PC-9 (cell line): ENCODE measurements around the gene PSMB9. TPM values are rescaled to one million over a fixed set of nuclear protein-coding genes. Genes with fewer than 3 reads are reported as not detected.

ENCODE experiments used
- BruUV-seq: library from RNA; stranded (reverse); fragments of 400-500 nt; replicated peaks from 2 replicates; lab custom pipeline; 2021; lab: Mats Ljungman, UMichigan
- CTCF ChIA-PET: fragments of 300-600 bp; sonication (Branson Sonifier 250); formaldehyde crosslinking; loops from one replicate; lab custom pipeline; 2022; ENCODE audit warnings: antibody characterized with exemption; lab: Charles Lee
- POLR2A ChIA-PET: fragments of 300-600 bp; sonication (Branson Sonifier 250); formaldehyde crosslinking; loops from one replicate; lab custom pipeline; 2022; ENCODE audit warnings: antibody characterized with exemption; ENCODE audit not compliant: unreplicated experiment; lab: Charles Lee
- DNase-seq, 2 experiments: peaks; one replicate each; pipeline versions ENCODE4 v3.0.0 to v3.0.0-alpha.2; 2015 to 2022; ENCODE audit warnings: mixed read lengths in 1 of 2
- H2AFZ ChIP-seq: fragments of 200-600 bp; sonication (generic); 2 replicates; pipeline ENCODE4 v1.8.1; 2017; ENCODE audit warnings: antibody characterized with exemption
- H3F3A ChIP-seq: fragments of 200-600 bp; sonication (generic); 2 replicates; pipeline ENCODE4 v1.8.1; 2017; ENCODE audit warnings: antibody characterized with exemption, mild to moderate bottlenecking, low read depth; ENCODE audit not compliant: insufficient read depth
- H3K27ac ChIP-seq: fragments of 200-600 bp; sonication (generic); 2 replicates; pipeline ENCODE4 v1.6.1; 2016; ENCODE audit warnings: mixed run types
- H3K27me3 ChIP-seq: fragments of 200-600 bp; sonication (generic); 2 replicates; pipeline ENCODE4 v1.6.1; 2016; ENCODE audit warnings: low read depth, mixed run types; ENCODE audit not compliant: insufficient read depth
- H3K36me3 ChIP-seq: fragments of 200-600 bp; sonication (generic); 2 replicates; pipeline ENCODE4 v1.6.1; 2016; ENCODE audit warnings: low read depth, mixed run types
- H3K4me1 ChIP-seq: fragments of 200-600 bp; sonication (generic); replicated peaks from 2 replicates; pipeline ENCODE4 v1.6.1; 2016; ENCODE audit warnings: mixed run types; ENCODE audit not compliant: insufficient read depth
- H3K4me2 ChIP-seq: fragments of 200-600 bp; sonication (generic); 2 replicates; pipeline ENCODE4 v1.6.1; 2017; ENCODE audit warnings: mixed run types
- H3K4me3 ChIP-seq: fragments of 200-600 bp; sonication (generic); 2 replicates; pipeline ENCODE4 v1.6.1; 2016; ENCODE audit warnings: mixed run types
- H3K79me2 ChIP-seq: fragments of 200-600 bp; sonication (generic); 2 replicates; pipeline ENCODE4 v1.6.1; 2017; ENCODE audit warnings: low read depth, mixed run types
- H3K9me2 ChIP-seq: fragments of 200-600 bp; sonication (generic); 2 replicates; pipeline ENCODE4 v1.8.1; 2017; ENCODE audit warnings: mild to moderate bottlenecking; ENCODE audit not compliant: insufficient read depth
- H3K9me3 ChIP-seq: fragments of 200-600 bp; sonication (generic); 2 replicates; pipeline ENCODE4 v1.8.1; 2016; ENCODE audit warnings: low read depth; ENCODE audit not compliant: insufficient read depth
- H4K20me1 ChIP-seq: fragments of 200-600 bp; sonication (generic); 2 replicates; pipeline ENCODE4 v1.8.1; 2017; ENCODE audit not compliant: insufficient read depth
- CTCF ChIP-seq: fragments of 200-600 bp; sonication (generic); conservative IDR thresholded peaks from 2 replicates; pipeline ENCODE4 v1.6.1; 2017; ENCODE audit warnings: mixed run types, antibody characterized with exemption, mild to moderate bottlenecking, moderate library complexity
- EZH2 ChIP-seq: fragments of 200-600 bp; sonication (generic); IDR thresholded peaks from 2 replicates; pipeline ENCODE4 v1.8.0; 2017; ENCODE audit warnings: antibody characterized with exemption, low read depth
- intact Hi-C: fragments of 100-400 bp; cut with micrococcal nuclease; formaldehyde crosslinking; loops from one replicate; pipeline ENCODE4 v1.10.0; 2022; ENCODE audit not compliant: unreplicated experiment
- total RNA-seq: library from RNA; stranded (reverse); gene quantifications from 2 replicates; pipeline ENCODE4 v1.2.3, GENCODE V29; 2021

The PSMB9 gene
- total RNA-seq, 1 experiment from 2014 or later = 37.6 TPM

GRCh38 chr6:32865724-32866443 is 11.9 kb downstream of the PSMB9 start:
- CTCF ChIA-PET = interaction anchor here (0.6 kb wide), 1 partner anchor 295 kb away, joined by 3 read pairs; no protein-coding TSS in a partner anchor
- Histone ChIP-seq H3K27ac (no peak overlapping the region), H3K79me2 (no peaks in the 10 kb centered on the region), H3K4me2 (no peak overlapping the region), H2AFZ (no peak overlapping the region), H3K27me3 (no peaks in the 10 kb centered on the region), H3K9me3 (no peaks in the 10 kb centered on the region), H4K20me1 (no peaks in the 10 kb centered on the region), H3K9me2 (no peaks in the 10 kb centered on the region), H3K4me3 (no peak overlapping the region), H3K4me1 (peaks cover 15% of the 10 kb centered on the region), H3K36me3 (no peaks in the 10 kb centered on the region), H3F3A (peaks cover 12% of the 10 kb centered on the region; the same call in 1 of the 2 replicates)
- BruUV-seq = no TSS peak
- DNase-seq = no peak
- TF ChIP-seq CTCF (no peak), EZH2 (no peak)
- intact Hi-C loops = loop anchor here (5.0 to 10.0 kb wide), 3 partner anchors 71 to 434 kb away; no protein-coding TSS in a partner anchor
- POLR2A ChIA-PET = no interaction called here

- intact Hi-C loops = loop anchor here (5.0 to 10.0 kb wide), 3 partner anchors 72 to 435 kb away; no protein-coding TSS in a partner anchor
- no peaks in the 10 kb centered on the region for H3K27me3 ChIP-seq
- no peak overlapping the region for H2AFZ ChIP-seq
- H4K20me1 ChIP-seq = no peaks in the 10 kb centered on the region
- CTCF ChIA-PET = interaction anchor here (0.6 to 1.3 kb wide), 4 partner anchors 14 to 125 kb away, joined by 3 to 9 read pairs (median 6); partner anchors contain the start of genes TAP1 and TAP2
- no peak overlapping the region for H3K4me3 ChIP-seq
- H3K9me2 ChIP-seq = no peaks in the 10 kb centered on the region
- H3K4me1 ChIP-seq = 0 out of 2 replicates have a peak, but pooled peaks cover 3% of the 10 kb centered on the region
- no peak for TF ChIP-seq EZH2
- TF ChIP-seq CTCF = no peak
- no peak for DNase-seq
- H3K9me3 ChIP-seq = no peaks in the 10 kb centered on the region
- BruUV-seq = no TSS peak
- H3F3A ChIP-seq = peaks cover 3% of the 10 kb centered on the region; the same call in 1 of the 2 replicates
- H3K27ac ChIP-seq = no peak overlapping the region
- H3K36me3 ChIP-seq = no peaks in the 10 kb centered on the region
- POLR2A ChIA-PET = interaction anchor here (0.6 kb wide), 1 partner anchor 117 kb away, joined by 6 read pairs; no protein-coding TSS in a partner anchor
- no peak overlapping the region for H3K4me2 ChIP-seq
- H3K79me2 ChIP-seq = no peaks in the 10 kb centered on the region
Observed at GRCh38 chr6:32867022-32867477, 13.1 kb downstream of the PSMB9 start.

GRCh38 chr6:32867554-32868256 is 13.7 kb downstream of the PSMB9 start:
- Histone ChIP-seq H3K4me1 (no peaks in the 10 kb centered on the region), H3K9me3 (no peaks in the 10 kb centered on the region), H3K27me3 (no peaks in the 10 kb centered on the region), H3K79me2 (no peaks in the 10 kb centered on the region), H4K20me1 (no peaks in the 10 kb centered on the region), H3K4me3 (no peak overlapping the region), H3K36me3 (no peaks in the 10 kb centered on the region), H2AFZ (no peak overlapping the region), H3F3A (no peaks in the 10 kb centered on the region), H3K27ac (no peak overlapping the region), H3K4me2 (no peak overlapping the region), H3K9me2 (no peaks in the 10 kb centered on the region)
- intact Hi-C loops = loop anchor here (1.0 to 10.0 kb wide), 6 partner anchors 29 to 1321 kb away; partner anchors contain the start of genes ATP6V1G2 and TAP2
- BruUV-seq = no TSS peak
- TF ChIP-seq EZH2 = no peak
- no peak for TF ChIP-seq CTCF
- POLR2A ChIA-PET = interaction anchor here (0.6 kb wide), 1 partner anchor 82 kb away, joined by 4 read pairs; no protein-coding TSS in a partner anchor
- DNase-seq = no peak
- CTCF ChIA-PET = interaction anchor here (0.6 to 2.2 kb wide), 15 partner anchors 13 to 1010 kb away, joined by 3 to 49 read pairs (median 4); partner anchors contain the start of genes PSMB9, TAP1 and TAP2
